Coronary artery (tissue), 2 donors: ENCODE results near the gene DYDC1.

ENCODE experiments used
- DNase-seq: peaks from one replicate; pipeline ENCODE4 v3.0.0-alpha.2; 2017; ENCODE audit warnings: low spot score
- H3K27ac ChIP-seq, 2 donors: fragments of 200-600 bp; sonication (generic); one replicate each; pipeline ENCODE4 v1.5.1; 2016 to 2019
- H3K4me3 ChIP-seq: fragments of 200-600 bp; sonication (generic); 2 replicates; pipeline ENCODE4 v1.5.1; 2016; ENCODE audit warnings: mild to moderate bottlenecking, moderate library complexity
- CTCF ChIP-seq: fragments of 200-600 bp; sonication (generic); IDR thresholded peaks from one replicate; pipeline ENCODE4 v1.5.1; 2019; ENCODE audit warnings: antibody characterized with exemption

DYDC1 gene

GRCh38 chr10:80344912-80345311, 11.6 kb downstream of the DYDC1 start:
- Histone ChIP-seq H3K27ac (no peak overlapping the region), H3K4me3 (no peak overlapping the region)
- TF ChIP-seq CTCF, result no peak
- DNase-seq, result no peak

- Histone ChIP-seq H3K27ac (no peak overlapping the region), H3K4me3 (no peak overlapping the region)
- no peak for TF ChIP-seq CTCF
- no peak for DNase-seq
These were observed 12.3 kb downstream of the DYDC1 start for GRCh38 chr10:80344276-80344675.

- DNase-seq, result no peak
- Histone ChIP-seq H3K27ac (no peak overlapping the region), H3K4me3 (no peak overlapping the region)
- no peak for TF ChIP-seq CTCF
These were observed 22.6 kb downstream of the DYDC1 start for GRCh38 chr10:80333983-80334382.

GRCh38 chr10:80324891-80325364, 31.6 kb downstream of the DYDC1 start:
- TF ChIP-seq CTCF, result no peak
- H3K4me3 ChIP-seq, result no peak overlapping the region
- no peak overlapping the region for H3K27ac ChIP-seq
- DNase-seq, result no peak

GRCh38 chr10:80324086-80324485, 32.5 kb downstream of the DYDC1 start:
- Histone ChIP-seq H3K4me3 (no peak overlapping the region), H3K27ac (no peak overlapping the region)
- DNase-seq, result no peak
- TF ChIP-seq CTCF, result no peak

- Histone ChIP-seq H3K4me3 (no peak overlapping the region), H3K27ac (no peak overlapping the region)
- no peak for TF ChIP-seq CTCF
- no peak for DNase-seq
These were observed 33.2 kb downstream of the DYDC1 start for GRCh38 chr10:80323311-80323710.

- DNase-seq, result no peak
- TF ChIP-seq CTCF, result no peak
- Histone ChIP-seq H3K4me3 (no peak overlapping the region), H3K27ac (no peak overlapping the region)
These were observed 33.8 kb downstream of the DYDC1 start for GRCh38 chr10:80322711-80323110.
